Spleen (tissue), 7 donors: ENCODE measurements around the gene CPNE8.

Experiments used
- CTCF ChIP-seq, 11 experiments: fragments of 200-600 bp in 7 of 11; fragments of 450-650 bp in 4 of 11; sonication (generic) in 4 of 11; IDR thresholded peaks in 8 of 11; conservative IDR thresholded peaks in 3 of 11; 1 replicate in 7 of 11; 2 replicates in 4 of 11; pipeline versions ENCODE4 v1.4.0 to v1.8.0; 2016 to 2021; ENCODE audit warnings: antibody characterized with exemption in 11 of 11, inconsistent platforms in 4 of 11, mild to moderate bottlenecking in 1 of 11
- POLR2AphosphoS5 ChIP-seq, 3 donors: sonication (generic); formaldehyde crosslinking; IDR thresholded peaks; one replicate each; pipeline ENCODE4 v1.5.1; 2017; ENCODE audit warnings: antibody characterized with exemption in 3 of 3
- donor health status: DM: no; HTN: no; CAD: no; lungs with moderate emphysema.
- donor health status: DM: no; HTN: no; CAD: no.
- donor health status: DM: no; HTN: no; CAD: no.

GRCh38 chr12:38919191-38919590 is 13.8 kb upstream of the CPNE8 start:
- TF ChIP-seq CTCF (IDR thresholded peaks at IDR 0.05 in 8 of 11, conservative IDR thresholded peaks at IDR 0.05 in 3 of 11) (no peak), POLR2AphosphoS5 (IDR thresholded peaks at IDR 0.05) (no peak)
